Kidney (tissue), 14 donors: ENCODE data around the gene ATP6V0D1. TPM values are rescaled to one million over a fixed set of nuclear protein-coding genes. Genes with fewer than 3 reads are reported as not detected.

Experiments
- DNase-seq, 5 donors: peaks; one replicate each; pipeline ENCODE4 v3.0.0-alpha.2; 2013 to 2020
- FAIRE-seq: peaks from 2 replicates; lab custom pipeline; 2012; peaks lifted over from hg19 to GRCh38; lab: Jason Lieb, UNC
- H3K27ac ChIP-seq, 2 donors: one replicate each; pipeline ENCODE4 v1.7.0; 2013; ENCODE audit warnings: low read depth in 2 of 2, low read length in 2 of 2, inconsistent platforms in 1 of 2
- H3K27me3 ChIP-seq: one replicate; pipeline ENCODE4 v1.7.1; 2013; ENCODE audit warnings: low read length, inconsistent platforms; ENCODE audit not compliant: control insufficient read depth, insufficient read depth
- H3K36me3 ChIP-seq, 3 donors: one replicate each; pipeline versions ENCODE4 v1.7.0 to v1.7.1; 2013; ENCODE audit warnings: low read length in 3 of 3, control low read depth in 1 of 3, inconsistent platforms in 1 of 3; ENCODE audit not compliant: insufficient read depth in 3 of 3, control insufficient read depth in 2 of 3
- H3K4me1 ChIP-seq, 3 donors: one replicate each; pipeline versions ENCODE4 v1.7.0 to v1.7.1; 2013; ENCODE audit warnings: low read length in 3 of 3, inconsistent platforms in 1 of 3, low read depth in 1 of 3; ENCODE audit not compliant: control insufficient read depth in 2 of 3, insufficient read depth in 2 of 3
- H3K4me3 ChIP-seq, 3 donors: one replicate each; pipeline versions ENCODE4 v1.7.0 to v1.8.1; 2013; ENCODE audit warnings: low read length in 3 of 3, control low read depth in 1 of 3, inconsistent platforms in 1 of 3
- H3K9ac ChIP-seq, 3 donors: one replicate each; pipeline versions ENCODE4 v1.7.0 to v1.7.1; 2013; ENCODE audit warnings: low read length in 3 of 3, control low read depth in 1 of 3, inconsistent platforms in 1 of 3
- H3K9me3 ChIP-seq, 3 donors: one replicate each; pipeline versions ENCODE4 v1.7.0 to v1.7.1; 2013; ENCODE audit warnings: low read length in 3 of 3, control low read depth in 1 of 3, inconsistent platforms in 1 of 3; ENCODE audit not compliant: control insufficient read depth in 2 of 3, insufficient read depth in 1 of 3
- CTCF ChIP-seq: IDR thresholded peaks from 3 replicates; pipeline ENCODE4 v1.5.1; 2012; ENCODE audit warnings: mild to moderate bottlenecking, moderate library complexity, borderline replicate concordance; ENCODE audit not compliant: insufficient read depth; ENCODE audit errors: extremely low read depth
- intact Hi-C: fragments of 100-400 bp; cut with DNase I; formaldehyde crosslinking; loops from one replicate; pipeline ENCODE4 v1.11.1; 2022
- polyA plus RNA-seq: library from polyadenylated mRNA; stranded (reverse); fragments of 350-450 nt; fragmentation: Illumina TruSeq; extraction: RNeasy Lipid Tissue Mini Kit (QIAGEN cat#74804); gene quantifications from one replicate; pipeline ENCODE4 v1.2.3, GENCODE V29; 2014; ENCODE audit warnings: low read depth, low replicate concordance; ENCODE audit not compliant: insufficient read depth
- total RNA-seq: library from RNA; stranded (reverse); fragmentation: NEBNext Ultra II Directional; extraction: Animal tissue kit (Norgen Biotek cat#: 25700); gene quantifications from one replicate; pipeline ENCODE4 v1.2.1, GENCODE V29; 2021
- donor health status: control.
- donor health status: control.
- donor health status: control.
- donor health status: control.
- donor health status: control.
- donor health status: DM: yes; HTN: yes; CAD: no.
- donor health status: Normal renal cell carcinoma (clear cell type).

ATP6V0D1 gene
- total and polyA plus RNA-seq, 2 donors from 2014 or later = 100 to 208 TPM

DNA sequence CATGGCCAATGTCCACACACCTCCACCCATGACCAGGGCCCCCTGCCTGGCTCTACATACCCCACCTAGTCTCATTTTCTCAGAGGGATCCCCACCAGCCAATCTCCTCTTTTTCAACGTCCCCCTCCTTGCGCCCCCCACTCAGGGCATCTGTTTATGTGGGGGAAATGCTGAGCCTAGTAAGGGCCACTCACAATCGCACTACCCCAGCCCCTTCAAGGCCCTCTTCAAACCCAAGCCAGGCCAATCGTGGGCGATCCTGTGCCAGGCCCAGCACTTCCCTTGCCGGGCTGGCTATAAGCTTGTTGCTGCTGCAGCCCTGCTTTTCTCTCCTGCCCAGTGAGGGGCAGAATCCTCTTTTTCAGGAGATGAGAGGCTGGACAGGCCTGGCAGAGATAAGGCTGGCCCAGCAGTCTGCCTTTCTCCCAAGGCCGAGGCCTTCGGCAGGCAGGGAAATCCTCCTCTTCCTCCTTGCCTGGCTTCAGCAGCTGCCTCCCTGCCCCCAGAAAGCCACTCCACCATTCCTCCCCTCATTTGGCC is 33.9 kb downstream of the ATP6V0D1 start:
- FAIRE-seq = no peak

DNA sequence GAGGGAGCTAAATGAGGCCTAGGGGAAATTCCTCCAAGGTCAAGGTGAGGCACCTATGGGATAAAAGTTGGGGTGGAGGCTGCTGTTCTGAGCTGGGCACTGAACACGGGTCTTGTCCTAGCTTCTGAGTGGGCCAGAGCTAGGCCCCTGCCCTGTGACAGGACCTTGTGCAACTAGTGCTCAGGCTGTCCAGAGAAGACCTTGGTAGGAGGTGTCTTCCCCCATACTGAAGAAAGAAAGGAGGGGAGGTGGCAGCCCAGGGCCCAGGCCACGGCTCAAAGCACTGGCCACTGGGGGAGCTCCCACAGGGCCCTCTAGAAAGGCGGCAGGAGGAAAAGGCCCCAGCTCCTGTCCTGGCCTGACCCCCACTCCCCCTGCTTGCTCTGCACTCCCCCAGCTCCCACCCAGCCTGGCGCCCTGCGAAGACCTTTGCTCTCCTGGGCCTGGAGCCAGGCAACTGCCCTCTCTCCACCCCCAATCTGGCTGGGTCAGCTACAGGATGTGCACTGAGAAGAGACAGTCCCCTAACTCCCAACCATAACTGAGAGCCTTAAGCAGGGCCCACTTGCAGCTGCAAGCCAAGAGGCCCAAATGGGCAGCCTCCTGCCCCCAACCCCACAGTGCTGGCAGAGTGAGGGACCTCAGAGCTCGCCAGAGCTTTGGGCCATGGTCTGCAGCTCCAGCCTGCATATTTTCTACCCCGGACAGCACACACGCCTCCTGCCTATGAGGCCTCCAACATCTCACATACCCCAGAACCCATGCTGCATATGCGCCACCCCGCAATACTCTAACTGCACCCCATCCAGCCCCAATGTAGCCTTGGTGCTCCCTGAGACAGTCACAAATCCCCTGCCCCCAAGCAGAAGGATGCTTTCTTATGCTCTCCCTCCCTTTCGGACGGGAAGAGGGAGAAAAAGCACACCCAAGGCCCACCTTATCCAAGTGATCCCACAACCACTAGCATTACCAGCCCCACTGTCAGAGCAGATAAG is 34.7 kb downstream of the ATP6V0D1 start:
- H3K27me3 ChIP-seq = no peaks in the 10 kb centered on the region
- H3K36me3 ChIP-seq = no peaks in the 10 kb centered on the region
- no peak for TF ChIP-seq CTCF
- peak overlapping the region; percentile 62 to 94 for H3K27ac ChIP-seq
- H3K4me3 ChIP-seq = no peak overlapping the region
- intact Hi-C loops = no loop called here
- H3K9me3 ChIP-seq = no peaks in the 10 kb centered on the region
- H3K4me1 ChIP-seq = peaks cover 3 to 83% (median 80%) of the 10 kb centered on the region in 3 donors
- DNase-seq = peak; percentile 57 to 89 (median 70)
- no peak for FAIRE-seq
- peak overlapping the region in 2 of 3 donors; percentile 43 to 77 for H3K9ac ChIP-seq

More for the DNA sequence above, 33.9 kb downstream of the ATP6V0D1 start:
- TF ChIP-seq CTCF = no peak
- Histone ChIP-seq H3K27ac (peak overlapping the region; percentile 64 to 94), H3K4me3 (no peak overlapping the region), H3K36me3 (peaks cover 0 to 5% (median 4%) of the 10 kb centered on the region in 3 donors), H3K27me3 (no peaks in the 10 kb centered on the region), H3K4me1 (peaks cover 0 to 83% (median 79%) of the 10 kb centered on the region in 3 donors), H3K9me3 (no peaks in the 10 kb centered on the region), H3K9ac (peak overlapping the region in 2 of 3 donors; percentile 30 to 77)
- intact Hi-C loops = no loop called here
- no peak for DNase-seq

GRCh38 chr16:67445441-67445912 is 35.5 kb downstream of the ATP6V0D1 start:
- no peaks in the 10 kb centered on the region for H3K9me3 ChIP-seq
- no peak overlapping the region for H3K4me3 ChIP-seq
- H3K4me1 ChIP-seq = peaks cover 3 to 88% (median 86%) of the 10 kb centered on the region in 3 donors
- FAIRE-seq (no peak), DNase-seq (no peak)
- intact Hi-C loops = no loop called here
- TF ChIP-seq CTCF = no peak
- H3K9ac ChIP-seq = peak overlapping the region in 2 of 3 donors; percentile 41 to 77
- peak overlapping the region; percentile 62 to 94 for H3K27ac ChIP-seq
- no peaks in the 10 kb centered on the region for H3K36me3 ChIP-seq
- H3K27me3 ChIP-seq = no peaks in the 10 kb centered on the region
